HG02623 (cell line): ENCODE results near the gene WDR70.
"Not testable (repeated sequence)": the region's sequence is repeated elsewhere in the genome, so short reads cannot be mapped to it uniquely, and the experiment has no call there.

Source experiments
- ATAC-seq: cut with Tn5 transposase; IDR thresholded peaks from one replicate; pipeline ENCODE4 v1.9.1; 2021; ENCODE audit warnings: moderate library complexity; ENCODE audit not compliant: unreplicated experiment

The WDR70 gene

GRCh38 chr5:37568018-37568753, 189.1 kb downstream of the WDR70 start:
- no peak for ATAC-seq

GRCh38 chr5:37568893-37569292, 189.8 kb downstream of the WDR70 start:
- ATAC-seq: no peak

- no peak for ATAC-seq
Measured at GRCh38 chr5:37569466-37569865, 190.3 kb downstream of the WDR70 start.

- ATAC-seq: no peak
Measured at GRCh38 chr5:37570597-37570996, 191.5 kb downstream of the WDR70 start.

- ATAC-seq: no peak
Measured at GRCh38 chr5:37571985-37572384, 192.9 kb downstream of the WDR70 start.

- no peak for ATAC-seq
Measured at GRCh38 chr5:37575541-37576489, 196.7 kb downstream of the WDR70 start.

GRCh38 chr5:37576552-37576951, 197.4 kb downstream of the WDR70 start:
- no peak for ATAC-seq

GRCh38 chr5:37578176-37578575, 199.1 kb downstream of the WDR70 start:
- no peak for ATAC-seq

GRCh38 chr5:37580106-37580505, 201.0 kb downstream of the WDR70 start:
- ATAC-seq: no peak

- ATAC-seq: no peak
Measured at GRCh38 chr5:37582202-37582601, 203.1 kb downstream of the WDR70 start.

- ATAC-seq: not testable (repeated sequence)
Measured at GRCh38 chr5:37593292-37593691, 214.2 kb downstream of the WDR70 start.

- not testable (repeated sequence) for ATAC-seq
Measured at GRCh38 chr5:37594864-37595263, 215.7 kb downstream of the WDR70 start.

- ATAC-seq: no peak
Measured at GRCh38 chr5:37598733-37599132, 219.6 kb downstream of the WDR70 start.

GRCh38 chr5:37601163-37601562, 222.0 kb downstream of the WDR70 start:
- ATAC-seq: no peak

GRCh38 chr5:37603072-37603471, 224.0 kb downstream of the WDR70 start:
- ATAC-seq: no peak

- ATAC-seq: no peak
Measured at GRCh38 chr5:37604290-37604689, 225.2 kb downstream of the WDR70 start.

- no peak for ATAC-seq
Measured at GRCh38 chr5:37606148-37606547, 227.0 kb downstream of the WDR70 start.

GRCh38 chr5:37606632-37607248, 227.6 kb downstream of the WDR70 start:
- no peak for ATAC-seq

- no peak for ATAC-seq
Measured at GRCh38 chr5:37615184-37615583, 236.1 kb downstream of the WDR70 start.

GRCh38 chr5:37619353-37619752, 240.2 kb downstream of the WDR70 start:
- ATAC-seq: no peak

GRCh38 chr5:37622354-37622753, 243.2 kb downstream of the WDR70 start:
- ATAC-seq: not testable (repeated sequence)
